GM18498 (cell line): ENCODE measurements around the gene SLFN12L.

Experiments used
- ATAC-seq: cut with Tn5 transposase; IDR thresholded peaks from one replicate; pipeline ENCODE4 v1.9.1; 2021; ENCODE audit warnings: mild to moderate bottlenecking, moderate library complexity; ENCODE audit not compliant: unreplicated experiment

The SLFN12L gene

GRCh38 chr17:35433075-35433894 lies 104.2 kb downstream of the SLFN12L start:
- ATAC-seq, result peak; percentile 41

GRCh38 chr17:35432176-35433074 lies 105.1 kb downstream of the SLFN12L start, which contains the start of gene SLFN12:
Gene SLFN12, minus strand, starts transcription at chr17:35432500. Its CDS starts 9,472 bp downstream, at chr17:35423028.
- peak; percentile 85 for ATAC-seq

- no peak for ATAC-seq
Observed at GRCh38 chr17:35429702-35430101, 107.8 kb downstream of the SLFN12L start.

GRCh38 chr17:35428229-35428628 lies 109.2 kb downstream of the SLFN12L start:
- no peak for ATAC-seq

GRCh38 chr17:35423761-35424160 lies 113.7 kb downstream of the SLFN12L start:
- ATAC-seq, result no peak
